Activated CD4-positive, alpha-beta memory T cell treated with anti-CD3 and anti-CD28 coated beads for 36 hours (primary cell): Measurements from ENCODE around the gene PPARD. TPM values are rescaled to one million over a fixed set of nuclear protein-coding genes. Genes with fewer than 3 reads are reported as not detected.
"Not testable (repeated sequence)": the region's sequence is repeated elsewhere in the genome, so short reads cannot be mapped to it uniquely, and the experiment has no call there.

ENCODE experiments used
- CTCF ChIA-PET: fragments of 350-600 bp; sonication (Branson Sonifier 250); formaldehyde crosslinking; loops from one replicate; lab custom pipeline; 2021; ENCODE audit warnings: antibody characterized with exemption, inconsistent platforms; lab: Charles Lee
- POLR2A ChIA-PET: fragments of 350-600 bp; sonication (Branson Sonifier 250); formaldehyde crosslinking; loops from one replicate; lab custom pipeline; 2021; ENCODE audit warnings: antibody characterized with exemption; lab: Charles Lee
- DNase-seq: peaks from one replicate; pipeline ENCODE4 v3.0.0-alpha.2; 2020
- H3K27ac Mint-ChIP-seq: one replicate; pipeline ENCODE4 v1.8.0; 2021; ENCODE audit warnings: mixed read lengths
- H3K27me3 Mint-ChIP-seq: one replicate; pipeline ENCODE4 v1.8.0; 2021; ENCODE audit warnings: mixed read lengths
- H3K36me3 Mint-ChIP-seq: one replicate; pipeline ENCODE4 v1.8.0; 2021; ENCODE audit warnings: mixed read lengths
- H3K4me1 Mint-ChIP-seq: one replicate; pipeline ENCODE4 v1.8.0; 2021; ENCODE audit warnings: low read depth, mixed read lengths
- H3K4me3 Mint-ChIP-seq: one replicate; pipeline ENCODE4 v1.8.0; 2021; ENCODE audit warnings: mild to moderate bottlenecking, mixed read lengths
- H3K9me3 Mint-ChIP-seq: one replicate; pipeline ENCODE4 v1.8.0; 2021; ENCODE audit warnings: mixed read lengths
- intact Hi-C: fragments of 100-400 bp; cut with micrococcal nuclease; formaldehyde crosslinking; loops from one replicate; pipeline ENCODE4 v1.15.1; 2023
- total RNA-seq, 2 experiments: library from RNA; stranded (reverse); gene quantifications; one replicate each; pipeline ENCODE4 v1.2.3, GENCODE V29; 2021

Gene PPARD
- total RNA-seq, 2 experiments from 2014 or later = 19.9 to 20.9 TPM

GRCh38 chr6:35332074-35332887 is 10.1 kb upstream of the PPARD start:
- peak; percentile 80 for DNase-seq
- ChIA-PET CTCF (interaction anchor here (0.7 to 9.0 kb wide), 5 partner anchors 10 to 119 kb away, joined by 4 to 232 read pairs (median 8); partner anchors contain the start of genes DEF6 and PPARD), POLR2A (interaction anchor here (0.6 to 0.8 kb wide), 2 partner anchors 87 to 641 kb away, joined by 3 to 5 read pairs; no protein-coding TSS in a partner anchor)
- H3K27ac Mint-ChIP-seq = peak overlapping the region; percentile 24
- H3K4me1 Mint-ChIP-seq = peaks cover 24% of the 10 kb centered on the region
- not testable (repeated sequence) for H3K36me3 Mint-ChIP-seq, H3K4me3 Mint-ChIP-seq, H3K27me3 Mint-ChIP-seq, H3K9me3 Mint-ChIP-seq
- intact Hi-C loops = loop anchor here (2.0 kb wide), 1 partner anchor 137 kb away; the partner anchor contains the start of gene RPL10A

GRCh38 chr6:35341557-35341956 is 801 bp upstream of the PPARD start:
- Mint-ChIP-seq H3K4me3 (no peak overlapping the region), H3K9me3 (no peaks in the 10 kb centered on the region), H3K27ac (no peak overlapping the region), H3K4me1 (peaks cover 45% of the 10 kb centered on the region), H3K27me3 (no peaks in the 10 kb centered on the region), H3K36me3 (peaks cover 13% of the 10 kb centered on the region)
- CTCF ChIA-PET = interaction anchor here (0.6 to 7.1 kb wide), 27 partner anchors 9 to 191 kb away, joined by 3 to 219 read pairs (median 5); partner anchors contain the start of genes DEF6, FANCE and RPL10A
- intact Hi-C loops = loop anchor here (10.0 kb wide), 1 partner anchor 53 kb away; no protein-coding TSS in a partner anchor
- DNase-seq = no peak
- POLR2A ChIA-PET = interaction anchor here (0.7 to 1.6 kb wide), 2 partner anchors 108 to 143 kb away, joined by 4 to 8 read pairs; no protein-coding TSS in a partner anchor

- Mint-ChIP-seq H3K4me3 (peak overlapping the region; percentile 89), H3K27me3 (no peaks in the 10 kb centered on the region), H3K36me3 (peaks cover 17% of the 10 kb centered on the region), H3K27ac (peak overlapping the region; percentile 84), H3K9me3 (no peaks in the 10 kb centered on the region), H3K4me1 (peaks cover 44% of the 10 kb centered on the region)
- intact Hi-C loops = loop anchor here (2.0 to 10.0 kb wide), 3 partner anchors 26 to 72 kb away; no protein-coding TSS in a partner anchor
- ChIA-PET POLR2A (interaction anchor here (0.7 to 1.1 kb wide), 5 partner anchors 12 to 128 kb away, joined by 3 to 6 read pairs (median 4); partner anchors contain the start of genes FANCE and RPL10A), CTCF (interaction anchor here (0.8 to 7.1 kb wide), 16 partner anchors 11 to 130 kb away, joined by 3 to 219 read pairs (median 6); partner anchors contain the start of genes DEF6, FANCE and RPL10A)
- no peak for DNase-seq
Observed at GRCh38 chr6:35343092-35343834, 905 bp downstream of the PPARD start.

GRCh38 chr6:35343835-35344550 is 1.6 kb downstream of the PPARD start:
- Mint-ChIP-seq H3K27ac (peak overlapping the region; percentile 84), H3K27me3 (no peaks in the 10 kb centered on the region), H3K9me3 (no peaks in the 10 kb centered on the region), H3K36me3 (peaks cover 22% of the 10 kb centered on the region), H3K4me3 (peak overlapping the region; percentile 89), H3K4me1 (peaks cover 50% of the 10 kb centered on the region)
- DNase-seq = no peak
- ChIA-PET POLR2A (interaction anchor here (0.7 to 1.1 kb wide), 3 partner anchors 11 to 127 kb away, joined by 3 to 5 read pairs (median 4); no protein-coding TSS in a partner anchor), CTCF (interaction anchor here (0.8 to 7.1 kb wide), 9 partner anchors 11 to 123 kb away, joined by 3 to 219 read pairs (median 6); partner anchors contain the start of genes FANCE and RPL10A)
- intact Hi-C loops = loop anchor here (2.0 to 10.0 kb wide), 3 partner anchors 25 to 71 kb away; no protein-coding TSS in a partner anchor

- no peak overlapping the region for H3K27ac Mint-ChIP-seq
- DNase-seq = no peak
- ChIA-PET CTCF (interaction anchor here (1.0 kb wide), 1 partner anchor 98 kb away, joined by 5 read pairs; no protein-coding TSS in a partner anchor), POLR2A (no interaction called here)
- H3K36me3 Mint-ChIP-seq = peaks cover 48% of the 10 kb centered on the region
- intact Hi-C loops = no loop called here
- H3K27me3 Mint-ChIP-seq = no peaks in the 10 kb centered on the region
- H3K4me3 Mint-ChIP-seq = no peak overlapping the region
- H3K4me1 Mint-ChIP-seq = peaks cover 46% of the 10 kb centered on the region
- H3K9me3 Mint-ChIP-seq = no peaks in the 10 kb centered on the region
Observed at GRCh38 chr6:35351422-35351821, 9.1 kb downstream of the PPARD start.

GRCh38 chr6:35352735-35353134 is 10.4 kb downstream of the PPARD start:
- POLR2A ChIA-PET = no interaction called here
- no peaks in the 10 kb centered on the region for H3K9me3 Mint-ChIP-seq
- peak overlapping the region; percentile 36 for H3K27ac Mint-ChIP-seq
- peaks cover 50% of the 10 kb centered on the region for H3K36me3 Mint-ChIP-seq
- H3K27me3 Mint-ChIP-seq = no peaks in the 10 kb centered on the region
- intact Hi-C loops = no loop called here
- H3K4me3 Mint-ChIP-seq = no peak overlapping the region
- DNase-seq = no peak
- CTCF ChIA-PET = no interaction called here
- H3K4me1 Mint-ChIP-seq = peaks cover 38% of the 10 kb centered on the region

GRCh38 chr6:35354361-35355135 is 12.2 kb downstream of the PPARD start:
- intact Hi-C loops = no loop called here
- ChIA-PET CTCF (interaction anchor here (1.1 kb wide), 1 partner anchor 13 kb away, joined by 3 read pairs; the partner anchor contains the start of gene PPARD), POLR2A (interaction anchor here (0.9 kb wide), 1 partner anchor 11 kb away, joined by 4 read pairs; no protein-coding TSS in a partner anchor)
- no peaks in the 10 kb centered on the region for H3K9me3 Mint-ChIP-seq
- no peaks in the 10 kb centered on the region for H3K27me3 Mint-ChIP-seq
- no peak overlapping the region for H3K27ac Mint-ChIP-seq
- no peak overlapping the region for H3K4me3 Mint-ChIP-seq
- peaks cover 39% of the 10 kb centered on the region for H3K36me3 Mint-ChIP-seq
- no peak for DNase-seq
- peaks cover 29% of the 10 kb centered on the region for H3K4me1 Mint-ChIP-seq

- ChIA-PET POLR2A (interaction anchor here (0.6 kb wide), 1 partner anchor 55 kb away, joined by 5 read pairs; no protein-coding TSS in a partner anchor), CTCF (interaction anchor here (1.0 kb wide), 1 partner anchor 93 kb away, joined by 3 read pairs; no protein-coding TSS in a partner anchor)
- Mint-ChIP-seq H3K4me3 (no peak overlapping the region), H3K27me3 (no peaks in the 10 kb centered on the region), H3K9me3 (no peaks in the 10 kb centered on the region), H3K36me3 (peaks cover 29% of the 10 kb centered on the region), H3K4me1 (peaks cover 29% of the 10 kb centered on the region), H3K27ac (no peak overlapping the region)
- no peak for DNase-seq
- intact Hi-C loops = no loop called here
Observed at GRCh38 chr6:35356391-35356790, 14.0 kb downstream of the PPARD start.

- Mint-ChIP-seq H3K9me3 (no peaks in the 10 kb centered on the region), H3K36me3 (peaks cover 22% of the 10 kb centered on the region), H3K27ac (no peak overlapping the region), H3K4me1 (peaks cover 34% of the 10 kb centered on the region), H3K4me3 (no peak overlapping the region), H3K27me3 (no peaks in the 10 kb centered on the region)
- ChIA-PET POLR2A (no interaction called here), CTCF (no interaction called here)
- no peak for DNase-seq
- intact Hi-C loops = no loop called here
Observed at GRCh38 chr6:35357677-35358076, 15.3 kb downstream of the PPARD start.

GRCh38 chr6:35358086-35358485 is 15.7 kb downstream of the PPARD start:
- no peaks in the 10 kb centered on the region for H3K9me3 Mint-ChIP-seq
- peaks cover 18% of the 10 kb centered on the region for H3K36me3 Mint-ChIP-seq
- H3K27ac Mint-ChIP-seq = no peak overlapping the region
- peaks cover 32% of the 10 kb centered on the region for H3K4me1 Mint-ChIP-seq
- H3K27me3 Mint-ChIP-seq = no peaks in the 10 kb centered on the region
- ChIA-PET CTCF (no interaction called here), POLR2A (no interaction called here)
- no peak for DNase-seq
- H3K4me3 Mint-ChIP-seq = no peak overlapping the region
- intact Hi-C loops = no loop called here
